Tibial nerve (tissue), 4 donors: ENCODE measurements around the gene WDR53. TPM values are rescaled to one million over a fixed set of nuclear protein-coding genes. Genes with fewer than 3 reads are reported as not detected.
"Not testable (repeated sequence)": the region's sequence is repeated elsewhere in the genome, so short reads cannot be mapped to it uniquely, and the experiment has no call there.

Source experiments
- DNase-seq, 2 donors: peaks; one replicate each; pipeline ENCODE4 v3.0.0-alpha.2; 2019; ENCODE audit warnings: low spot score in 2 of 2
- H3K27ac ChIP-seq, 4 donors: fragments of 200-600 bp; sonication (generic) in 3 of 4; one replicate each; pipeline ENCODE4 v1.5.1; 2017 to 2019; ENCODE audit warnings: mild to moderate bottlenecking in 1 of 4
- H3K27me3 ChIP-seq, 2 donors: fragments of 200-600 bp; sonication (generic) in 1 of 2; one replicate each; pipeline versions ENCODE4 v1.5.1 to v1.6.0; 2017 to 2019
- H3K36me3 ChIP-seq, 3 donors: fragments of 200-600 bp; sonication (generic); one replicate each; pipeline ENCODE4 v1.5.1; 2018 to 2019
- H3K4me1 ChIP-seq, 4 donors: fragments of 200-600 bp; sonication (generic) in 3 of 4; one replicate each; pipeline ENCODE4 v1.5.1; 2017 to 2019
- H3K4me3 ChIP-seq, 4 donors: fragments of 200-600 bp; sonication (generic) in 3 of 4; one replicate each; pipeline ENCODE4 v1.5.1; 2017 to 2019; ENCODE audit warnings: mild to moderate bottlenecking in 1 of 4, moderate library complexity in 1 of 4
- H3K9me3 ChIP-seq, 4 donors: fragments of 200-600 bp; sonication (generic) in 3 of 4; one replicate each; pipeline ENCODE4 v1.5.1; 2017 to 2019
- CTCF ChIP-seq, 5 experiments: fragments of 200-600 bp in 3 of 5; fragments of 450-650 bp in 2 of 5; sonication (generic) in 3 of 5; IDR thresholded peaks; one replicate each; pipeline ENCODE4 v1.5.1; 2016 to 2019; ENCODE audit warnings: antibody characterized with exemption in 5 of 5, mild to moderate bottlenecking in 3 of 5, moderate library complexity in 2 of 5
- EP300 ChIP-seq, 2 donors: sonication (generic); formaldehyde crosslinking; IDR thresholded peaks; one replicate each; pipeline ENCODE4 v1.6.1; 2017; ENCODE audit warnings: antibody characterized with exemption in 2 of 2, mild to moderate bottlenecking in 1 of 2
- POLR2A ChIP-seq, 2 donors: fragments of 450-650 bp; IDR thresholded peaks; one replicate each; pipeline ENCODE4 v1.6.1; 2017; ENCODE audit warnings: antibody characterized with exemption in 2 of 2, mild to moderate bottlenecking in 2 of 2, moderate library complexity in 2 of 2
- WGBS, 2 donors: methylation state at CpG; one replicate each; pipeline ENCODE4 v1.1.5; 2018; 5-methylcytosine and 5-hydroxymethylcytosine counted together
- total RNA-seq, 4 donors: library from RNA; depleted of rRNA; stranded (reverse); fragments of >200 nt; gene quantifications; one replicate each; pipeline ENCODE4 v1.1.0, GENCODE V29; 2016

The WDR53 gene
- 10 to 100 TPM in 1 of 4 donors, 1 to 10 TPM in 3; 6.1 to 17.4 (median 9.1) TPM for total RNA-seq

GRCh38 chr3:196568246-196569002 lies at the start of gene WDR53, which contains the start of gene FBXO45:
WDR53 (minus strand) TSS chr3:196568554; CDS start chr3:196561475, 7,079 bp downstream.
FBXO45 (plus strand) TSS chr3:196568660; CDS start chr3:196568985, 325 bp downstream.
- DNase-seq: peak; percentile 84 to 90
- TF ChIP-seq POLR2A (IDR thresholded peaks at IDR 0.05) (peak; percentile 28 to 75), EP300 (IDR thresholded peaks at IDR 0.05) (peak; percentile 91 to 97), CTCF (IDR thresholded peaks at IDR 0.05) (peak in 2 of 5 experiments; percentile 9 to 56)
- H3K4me3 ChIP-seq: peak within 1 kb of the TSS; percentile 77 to 98 (median 96)
- H3K9me3 ChIP-seq: no peaks in the 10 kb centered on the region
- H3K27ac ChIP-seq: peak within 1 kb of the TSS; percentile 81 to 92 (median 88)
- no peaks in the 10 kb centered on the region for H3K27me3 ChIP-seq
- H3K36me3 ChIP-seq: peaks cover 0 to 14% (median 0%) of the 10 kb centered on the region in 3 donors
- WGBS, 2 donors: 0% methylated on average over 31 to 35 of the region's 87 CpGs
- peaks cover 0 to 47% (median 15%) of the 10 kb centered on the region in 4 donors for H3K4me1 ChIP-seq

- Histone ChIP-seq H3K4me1 (peaks cover 0 to 22% (median 13%) of the 10 kb centered on the region in 4 donors), H3K9me3 (no peaks in the 10 kb centered on the region), H3K27me3 (no peaks in the 10 kb centered on the region), H3K27ac (peak overlapping the region in 2 of 4 donors; percentile 26 to 28), H3K36me3 (no peaks in the 10 kb centered on the region), H3K4me3 (no peak overlapping the region)
- no peak for DNase-seq
- 72 to 73% methylated on average over 5 of the region's 5 CpGs for WGBS, 2 donors
- TF ChIP-seq EP300 (IDR thresholded peaks at IDR 0.05): no peak
- no peak for TF ChIP-seq POLR2A (IDR thresholded peaks at IDR 0.05)
- no peak for TF ChIP-seq CTCF (IDR thresholded peaks at IDR 0.05)
These were observed 48.9 kb upstream of the WDR53 start for GRCh38 chr3:196617256-196617655.

GRCh38 chr3:196615234-196615633 lies 46.9 kb upstream of the WDR53 start:
- 91 to 93% methylated on average over 6 of the region's 6 CpGs for WGBS, 2 donors
- H3K4me3 ChIP-seq: not testable (repeated sequence)

GRCh38 chr3:196611761-196612483 lies 43.6 kb upstream of the WDR53 start:
- H3K27ac ChIP-seq: peak overlapping the region in 1 of 4 donors; percentile 63
- WGBS, 2 donors: 65 to 70% methylated on average over 10 of the region's 10 CpGs
- DNase-seq: no peak
- H3K4me3 ChIP-seq: no peak overlapping the region
- H3K4me1 ChIP-seq: peaks cover 0 to 16% (median 4%) of the 10 kb centered on the region in 4 donors
- TF ChIP-seq CTCF (IDR thresholded peaks at IDR 0.05): no peak
- TF ChIP-seq EP300 (IDR thresholded peaks at IDR 0.05): no peak
- no peak for TF ChIP-seq POLR2A (IDR thresholded peaks at IDR 0.05)
- no peaks in the 10 kb centered on the region for H3K27me3 ChIP-seq
- H3K9me3 ChIP-seq: peaks cover 0 to 5% (median 0%) of the 10 kb centered on the region in 4 donors
- H3K36me3 ChIP-seq: no peaks in the 10 kb centered on the region

More at GRCh38 chr3:196615234-196615633, 46.9 kb upstream of the WDR53 start:
- H3K9me3 ChIP-seq, DNase-seq, H3K36me3 ChIP-seq, H3K27ac ChIP-seq, H3K27me3 ChIP-seq: not testable (repeated sequence)
- peaks cover 0 to 19% (median 8%) of the 10 kb centered on the region in 4 donors for H3K4me1 ChIP-seq

GRCh38 chr3:196609805-196610515 lies 41.6 kb upstream of the WDR53 start:
- Histone ChIP-seq H3K27ac (peak overlapping the region in 3 of 4 donors; percentile 59 to 75 (median 60)), H3K36me3 (no peaks in the 10 kb centered on the region), H3K4me3 (no peak overlapping the region), H3K27me3 (no peaks in the 10 kb centered on the region), H3K4me1 (peaks cover 0 to 16% (median 4%) of the 10 kb centered on the region in 4 donors), H3K9me3 (peaks cover 0 to 5% (median 0%) of the 10 kb centered on the region in 4 donors)
- WGBS, 2 donors: 86 to 88% methylated on average over 6 of the region's 6 CpGs
- no peak for TF ChIP-seq EP300 (IDR thresholded peaks at IDR 0.05)
- no peak for TF ChIP-seq CTCF (IDR thresholded peaks at IDR 0.05)
- no peak for TF ChIP-seq POLR2A (IDR thresholded peaks at IDR 0.05)
- no peak for DNase-seq
